Immature natural killer cell (primary cell): Measurements from ENCODE around the gene PABPN1L. TPM values are rescaled to one million over a fixed set of nuclear protein-coding genes. Genes with fewer than 3 reads are reported as not detected.
A peak's percentile ranks its signal among the peaks of the same experiment; 100 is the strongest.

Source experiments
- DNase-seq, 3 donors: peaks; one replicate each; pipeline ENCODE4 v3.0.0; 2022; ENCODE audit warnings: mixed read lengths in 1 of 3
- H3K27ac Mint-ChIP-seq, 6 donors: one replicate each; pipeline ENCODE4 v1.8.0; 2020; ENCODE audit warnings: mixed read lengths in 6 of 6, mild to moderate bottlenecking in 5 of 6, inconsistent platforms in 4 of 6, moderate library complexity in 3 of 6
- H3K27me3 Mint-ChIP-seq, 3 donors: one replicate each; pipeline ENCODE4 v1.8.0; 2020 to 2021; ENCODE audit warnings: low read depth in 3 of 3, mild to moderate bottlenecking in 3 of 3, mixed read lengths in 3 of 3, moderate library complexity in 3 of 3, inconsistent platforms in 1 of 3
- H3K36me3 Mint-ChIP-seq, 3 donors: one replicate each; pipeline ENCODE4 v1.8.0; 2020; ENCODE audit warnings: mixed read lengths in 3 of 3, inconsistent platforms in 2 of 3, mild to moderate bottlenecking in 2 of 3
- H3K4me1 Mint-ChIP-seq, 2 donors: one replicate each; pipeline ENCODE4 v1.8.0; 2020; ENCODE audit warnings: inconsistent platforms in 2 of 2, mild to moderate bottlenecking in 2 of 2, mixed read lengths in 2 of 2, moderate library complexity in 1 of 2
- H3K4me3 Mint-ChIP-seq, 5 donors: one replicate each; pipeline ENCODE4 v1.8.0; 2020; ENCODE audit warnings: mild to moderate bottlenecking in 5 of 5, mixed read lengths in 5 of 5, inconsistent platforms in 3 of 5, moderate library complexity in 3 of 5
- H3K9me3 Mint-ChIP-seq, 6 donors: one replicate each; pipeline ENCODE4 v1.8.0; 2020; ENCODE audit warnings: mild to moderate bottlenecking in 6 of 6, mixed read lengths in 6 of 6, inconsistent platforms in 4 of 6, moderate library complexity in 3 of 6
- polyA plus RNA-seq, 3 donors: library from polyadenylated mRNA; unstranded; fragments of 300-500 nt; fragmentation: Illumina TruSeq; gene quantifications; one replicate each; pipeline ENCODE4 v1.2.3, GENCODE V29; 2021

PABPN1L gene
- polyA plus RNA-seq, 3 donors from 2014 or later = not detected

DNA sequence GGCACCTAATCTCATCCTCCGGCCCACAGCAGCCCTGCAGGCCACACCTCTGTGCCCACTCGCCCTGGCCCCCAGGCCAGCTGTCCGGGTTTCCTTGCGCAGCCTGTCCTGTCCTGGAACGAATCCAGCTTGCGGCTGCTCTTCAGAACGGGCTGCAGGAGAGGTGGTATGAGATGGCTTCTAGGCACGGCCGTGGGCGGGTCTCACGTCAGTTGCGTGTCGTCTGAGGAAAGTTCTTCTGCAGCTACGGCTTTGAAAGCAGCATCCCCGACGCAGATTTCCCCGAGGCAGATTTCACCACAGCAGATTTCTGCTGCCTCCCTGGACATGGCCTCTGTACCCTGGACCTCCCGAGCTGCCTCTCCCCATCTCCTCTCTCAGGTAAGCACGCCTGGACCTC, 27.9 kb downstream of the PABPN1L start:
- Mint-ChIP-seq H3K9me3 (no peaks in the 10 kb centered on the region), H3K36me3 (peaks cover 0 to 7% (median 0%) of the 10 kb centered on the region in 3 donors), H3K27ac (no peak overlapping the region), H3K27me3 (peaks cover 0 to 3% (median 0%) of the 10 kb centered on the region in 3 donors), H3K4me1 (no peaks in the 10 kb centered on the region), H3K4me3 (no peak overlapping the region)
- DNase-seq = no peak

DNA sequence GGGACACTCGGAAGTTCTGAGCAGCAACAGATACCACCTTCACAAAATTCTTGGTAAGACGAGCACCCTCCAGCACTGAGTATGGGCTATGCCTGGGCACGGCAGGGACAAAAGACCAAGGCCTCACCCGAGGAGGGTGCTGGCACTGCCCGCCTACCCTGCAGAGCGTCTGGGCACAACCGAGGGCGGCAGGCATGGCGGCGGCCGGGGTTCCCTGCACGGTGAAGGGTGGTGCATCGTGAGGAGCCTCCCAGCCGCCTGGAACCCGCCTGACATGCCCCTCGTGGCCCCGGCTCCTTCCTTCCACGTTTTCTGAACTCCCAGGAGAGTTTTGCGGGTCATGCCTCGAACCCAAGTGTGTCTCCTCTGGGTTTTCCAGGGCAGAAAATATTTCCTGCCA, 28.7 kb downstream of the PABPN1L start:
- H3K9me3 Mint-ChIP-seq = no peaks in the 10 kb centered on the region
- H3K4me3 Mint-ChIP-seq = no peak overlapping the region
- no peak overlapping the region for H3K27ac Mint-ChIP-seq
- DNase-seq = no peak
- no peaks in the 10 kb centered on the region for H3K4me1 Mint-ChIP-seq
- peaks cover 0 to 3% (median 0%) of the 10 kb centered on the region in 3 donors for H3K27me3 Mint-ChIP-seq
- peaks cover 0 to 3% (median 0%) of the 10 kb centered on the region in 3 donors for H3K36me3 Mint-ChIP-seq

GRCh38 chr16:88836791-88837190, 29.7 kb downstream of the PABPN1L start:
- Mint-ChIP-seq H3K36me3 (peaks cover 0 to 3% (median 0%) of the 10 kb centered on the region in 3 donors), H3K4me3 (no peak overlapping the region), H3K27me3 (peaks cover 0 to 3% (median 0%) of the 10 kb centered on the region in 3 donors), H3K4me1 (no peaks in the 10 kb centered on the region), H3K27ac (no peak overlapping the region), H3K9me3 (no peaks in the 10 kb centered on the region)
- DNase-seq = no peak

DNA sequence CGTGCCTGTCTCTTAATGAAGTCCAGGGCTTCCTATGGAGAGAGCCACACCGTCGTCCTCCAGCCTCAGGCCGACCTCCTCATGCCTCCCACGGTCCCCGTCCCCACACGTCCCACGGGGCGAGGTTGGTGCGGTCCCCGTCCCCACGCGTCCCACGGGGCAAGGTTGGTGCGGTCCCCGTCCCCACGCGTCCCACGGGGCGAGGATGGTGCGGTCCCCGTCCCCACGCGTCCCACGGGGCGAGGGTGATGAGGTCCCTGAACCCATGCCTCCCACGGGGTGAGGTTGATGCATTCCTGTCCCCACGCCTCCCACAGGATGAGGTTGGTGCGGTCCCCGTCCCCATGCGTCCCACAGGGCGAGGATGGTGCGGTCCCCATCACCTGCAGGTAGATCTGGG, 30.6 kb downstream of the PABPN1L start:
- Mint-ChIP-seq H3K4me1 (no peaks in the 10 kb centered on the region), H3K27ac (no peak overlapping the region), H3K36me3 (peaks cover 0 to 3% (median 0%) of the 10 kb centered on the region in 3 donors), H3K27me3 (peaks cover 0 to 3% (median 0%) of the 10 kb centered on the region in 3 donors), H3K4me3 (no peak overlapping the region), H3K9me3 (no peaks in the 10 kb centered on the region)
- no peak for DNase-seq

DNA sequence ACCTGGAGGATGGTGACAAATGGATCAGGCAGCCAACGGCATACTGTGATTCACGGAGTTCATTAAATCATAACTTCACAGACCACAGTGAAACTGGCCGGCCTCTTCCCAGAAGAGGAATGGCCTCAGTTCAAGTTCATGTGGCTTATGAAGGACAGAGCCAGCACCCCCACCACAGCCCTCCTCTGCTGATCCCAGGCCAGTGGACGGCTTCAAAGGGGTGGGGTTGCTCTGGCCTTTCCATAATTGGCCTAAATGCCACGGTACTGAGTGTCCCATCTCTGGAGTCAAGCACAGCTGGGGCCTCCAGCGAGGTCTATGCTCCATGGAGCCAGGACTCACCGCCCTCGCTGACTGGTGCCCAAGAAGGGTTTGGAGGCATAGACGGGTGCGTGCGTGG, 31.1 kb downstream of the PABPN1L start:
- Mint-ChIP-seq H3K27ac (no peak overlapping the region), H3K9me3 (no peaks in the 10 kb centered on the region), H3K36me3 (peaks cover 0 to 3% (median 0%) of the 10 kb centered on the region in 3 donors), H3K4me1 (no peaks in the 10 kb centered on the region), H3K27me3 (peaks cover 0 to 3% (median 0%) of the 10 kb centered on the region in 3 donors), H3K4me3 (no peak overlapping the region)
- no peak for DNase-seq

DNA sequence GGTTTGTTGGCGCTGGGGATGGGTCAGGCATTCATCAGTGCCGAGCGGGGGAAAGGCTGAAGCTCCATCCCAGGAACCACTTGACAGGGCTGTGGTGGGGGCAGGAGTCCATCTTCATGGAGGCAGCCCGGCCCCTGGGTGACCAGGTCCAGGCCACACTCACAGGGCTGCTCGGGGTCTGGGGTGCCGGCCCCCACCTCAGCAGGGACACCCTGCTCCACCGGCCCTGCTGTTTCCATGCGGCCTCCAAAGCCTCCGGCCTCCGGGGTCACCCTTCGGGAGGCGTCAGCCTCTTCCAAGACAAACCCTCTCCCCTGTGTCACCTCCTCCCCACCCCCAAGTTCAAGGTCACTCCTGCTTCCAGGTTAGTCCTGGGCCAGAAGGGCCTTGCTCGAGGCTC, 31.8 kb downstream of the PABPN1L start:
- Mint-ChIP-seq H3K9me3 (no peaks in the 10 kb centered on the region), H3K4me1 (no peaks in the 10 kb centered on the region), H3K36me3 (peaks cover 0 to 3% (median 0%) of the 10 kb centered on the region in 3 donors), H3K4me3 (no peak overlapping the region), H3K27me3 (peaks cover 0 to 3% (median 0%) of the 10 kb centered on the region in 3 donors), H3K27ac (no peak overlapping the region)
- DNase-seq = no peak

GRCh38 chr16:88833086-88833485, 33.4 kb downstream of the PABPN1L start:
- peaks cover 0 to 5% (median 0%) of the 10 kb centered on the region in 3 donors for H3K27me3 Mint-ChIP-seq
- H3K9me3 Mint-ChIP-seq = no peaks in the 10 kb centered on the region
- DNase-seq = no peak
- H3K4me3 Mint-ChIP-seq = no peak overlapping the region
- H3K36me3 Mint-ChIP-seq = peaks cover 0 to 3% (median 0%) of the 10 kb centered on the region in 3 donors
- H3K27ac Mint-ChIP-seq = no peak overlapping the region
- H3K4me1 Mint-ChIP-seq = no peaks in the 10 kb centered on the region

- H3K4me1 Mint-ChIP-seq = no peaks in the 10 kb centered on the region
- no peak overlapping the region for H3K27ac Mint-ChIP-seq
- peaks cover 0 to 3% (median 0%) of the 10 kb centered on the region in 3 donors for H3K36me3 Mint-ChIP-seq
- peaks cover 0 to 3% (median 0%) of the 10 kb centered on the region in 3 donors for H3K27me3 Mint-ChIP-seq
- DNase-seq = no peak
- H3K9me3 Mint-ChIP-seq = no peaks in the 10 kb centered on the region
- H3K4me3 Mint-ChIP-seq = no peak overlapping the region
Observed at GRCh38 chr16:88831838-88832237, 34.6 kb downstream of the PABPN1L start.

- Mint-ChIP-seq H3K36me3 (peaks cover 0 to 3% (median 0%) of the 10 kb centered on the region in 3 donors), H3K9me3 (no peaks in the 10 kb centered on the region), H3K27ac (no peak overlapping the region), H3K27me3 (peaks cover 0 to 2% (median under 1%) of the 10 kb centered on the region in 3 donors), H3K4me1 (no peaks in the 10 kb centered on the region), H3K4me3 (no peak overlapping the region)
- DNase-seq = no peak
Observed at GRCh38 chr16:88830783-88831182, 35.7 kb downstream of the PABPN1L start.

DNA sequence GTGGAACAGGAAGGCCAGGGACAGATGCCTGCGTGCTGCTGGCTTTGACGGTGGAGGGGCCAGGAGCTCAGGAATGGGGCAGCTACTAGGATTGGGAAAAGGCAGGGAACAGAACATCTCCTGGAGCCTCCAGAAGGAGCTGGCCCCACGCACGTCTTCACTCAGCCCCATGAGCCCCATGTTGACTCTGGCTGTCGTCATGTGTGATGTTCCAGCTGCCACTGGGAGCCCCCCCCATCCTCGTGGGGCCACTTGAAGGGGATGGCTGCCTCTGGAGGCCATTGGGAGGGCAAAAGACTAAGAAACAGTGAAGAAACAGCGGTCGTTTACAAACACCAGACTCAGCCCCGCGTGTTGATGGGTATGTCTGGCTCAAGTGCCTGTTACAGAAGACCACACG, 36.2 kb downstream of the PABPN1L start:
- H3K9me3 Mint-ChIP-seq = no peaks in the 10 kb centered on the region
- H3K27me3 Mint-ChIP-seq = peaks cover 0 to 2% (median 2%) of the 10 kb centered on the region in 3 donors
- H3K4me1 Mint-ChIP-seq = no peaks in the 10 kb centered on the region
- peaks cover 0 to 2% (median 0%) of the 10 kb centered on the region in 3 donors for H3K36me3 Mint-ChIP-seq
- no peak for DNase-seq
- H3K27ac Mint-ChIP-seq = peak overlapping the region in 1 of 6 donors; percentile 55
- no peak overlapping the region for H3K4me3 Mint-ChIP-seq

DNA sequence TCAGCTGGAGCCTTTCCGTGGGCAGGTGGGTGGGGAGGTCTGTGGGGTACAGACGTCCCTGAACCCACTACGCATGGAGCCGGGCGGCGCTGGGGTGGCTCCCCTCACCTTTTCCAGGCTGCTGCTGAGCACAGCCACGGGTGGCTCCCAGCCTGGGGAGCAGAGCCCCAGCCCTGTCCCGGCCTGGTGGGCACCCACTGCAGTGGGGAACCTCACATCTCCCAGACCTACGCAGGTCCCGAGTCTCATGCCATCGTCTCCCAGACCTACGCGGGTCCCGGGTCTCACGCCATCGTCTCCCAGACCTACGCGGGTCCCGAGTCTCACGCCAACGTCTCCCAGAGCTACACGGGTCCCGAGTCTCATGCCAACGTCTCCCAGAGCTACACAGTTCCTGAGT, 37.7 kb downstream of the PABPN1L start:
- DNase-seq = no peak
- no peaks in the 10 kb centered on the region for H3K9me3 Mint-ChIP-seq
- no peak overlapping the region for H3K27ac Mint-ChIP-seq

DNA sequence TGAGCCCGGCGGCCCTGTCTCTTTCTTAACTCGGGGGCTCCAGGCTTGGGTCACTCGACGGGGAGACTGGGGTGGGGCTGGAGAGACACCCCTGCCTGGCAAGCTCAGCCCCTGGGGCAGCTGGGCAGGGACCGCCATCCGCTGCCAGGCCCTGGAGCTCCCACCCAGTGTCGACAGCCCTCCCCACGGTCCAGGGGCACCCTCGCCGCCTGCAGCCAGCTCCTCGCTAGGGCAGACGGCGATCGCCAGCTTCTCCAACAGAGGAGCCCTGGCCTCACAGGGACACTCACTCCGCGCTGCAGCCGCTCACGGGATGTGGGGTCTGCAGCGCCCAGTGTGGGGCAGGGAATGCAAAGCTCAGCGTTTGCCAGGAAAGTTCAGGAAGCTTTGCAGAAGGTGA, 38.7 kb downstream of the PABPN1L start:
- Mint-ChIP-seq H3K9me3 (no peaks in the 10 kb centered on the region), H3K4me3 (no peak overlapping the region), H3K4me1 (no peaks in the 10 kb centered on the region), H3K36me3 (peaks cover 0 to 3% (median 0%) of the 10 kb centered on the region in 3 donors), H3K27me3 (peaks cover 0 to 3% (median 2%) of the 10 kb centered on the region in 3 donors), H3K27ac (no peak overlapping the region)
- no peak for DNase-seq

More for the DNA sequence above, 37.7 kb downstream of the PABPN1L start:
- Mint-ChIP-seq H3K4me1 (no peaks in the 10 kb centered on the region), H3K4me3 (no peak overlapping the region), H3K36me3 (no peaks in the 10 kb centered on the region), H3K27me3 (peaks cover 0 to 3% (median 2%) of the 10 kb centered on the region in 3 donors)

DNA sequence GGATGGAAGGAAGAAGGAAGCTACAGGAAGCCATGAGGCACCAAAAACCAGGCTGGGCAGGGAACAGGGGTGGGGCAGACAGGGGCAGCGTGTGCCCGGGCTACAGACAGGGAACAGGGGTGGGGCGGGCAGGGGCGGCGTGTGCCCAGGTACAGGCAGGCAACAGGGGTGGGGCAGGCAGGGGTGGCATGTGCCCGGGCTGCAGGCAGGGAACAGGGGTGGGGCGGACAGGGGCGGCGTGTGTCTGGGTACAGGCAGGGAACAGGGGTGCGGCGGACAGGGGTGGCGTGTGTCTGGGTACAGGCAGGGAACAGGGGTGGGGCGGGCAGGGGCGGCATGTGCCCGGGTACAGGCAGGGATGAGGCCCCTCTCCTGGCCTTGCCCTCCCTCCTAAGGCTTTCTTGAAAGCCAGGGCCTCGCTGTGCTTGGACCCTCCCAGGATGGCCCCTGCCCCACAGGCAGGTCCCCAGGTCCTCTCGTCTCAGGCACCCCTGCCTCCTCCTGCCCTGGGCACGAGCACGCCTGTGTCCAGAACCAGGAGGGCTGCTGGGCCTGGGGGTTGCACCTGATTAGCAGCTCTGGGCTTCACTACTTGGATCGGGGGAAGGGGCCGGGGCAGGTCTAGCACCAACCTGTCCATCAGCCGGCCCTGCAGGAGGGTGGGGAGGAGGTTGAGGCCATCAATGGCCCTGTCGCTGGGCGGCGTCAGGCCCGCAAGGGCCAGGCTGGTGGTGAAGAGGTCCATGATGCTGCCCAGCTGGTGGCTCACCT, 40.2 kb downstream of the PABPN1L start:
- DNase-seq = no peak
- Mint-ChIP-seq H3K27me3 (peaks cover 0 to 3% (median 2%) of the 10 kb centered on the region in 3 donors), H3K9me3 (no peaks in the 10 kb centered on the region), H3K4me3 (no peak overlapping the region), H3K4me1 (no peaks in the 10 kb centered on the region), H3K27ac (no peak overlapping the region), H3K36me3 (peaks cover 0 to 3% (median 0%) of the 10 kb centered on the region in 3 donors)

DNA sequence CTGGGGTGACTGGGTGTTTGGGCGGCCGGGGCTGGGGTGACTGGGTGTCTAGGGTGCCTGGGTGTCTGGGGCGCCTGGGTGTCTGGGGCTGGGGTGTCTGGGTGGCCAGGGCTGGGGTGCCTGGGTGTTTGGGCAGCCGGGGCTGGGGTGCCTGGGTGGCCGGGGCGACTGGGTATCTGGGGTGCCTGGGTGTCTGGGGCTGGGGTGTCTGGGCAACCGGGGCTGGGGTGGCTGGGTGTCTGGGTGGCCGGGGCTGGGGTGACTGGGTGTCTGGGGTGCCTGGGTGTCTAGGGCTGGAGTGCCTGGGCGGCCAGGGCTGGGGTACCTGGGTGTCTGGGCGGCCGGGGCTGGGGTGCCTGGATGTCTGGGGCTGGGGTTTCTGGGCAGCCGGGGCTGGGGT, 41.3 kb downstream of the PABPN1L start:
- H3K4me3 Mint-ChIP-seq = no peak overlapping the region
- no peaks in the 10 kb centered on the region for H3K4me1 Mint-ChIP-seq
- H3K9me3 Mint-ChIP-seq = no peaks in the 10 kb centered on the region
- peaks cover 0 to 3% (median 0%) of the 10 kb centered on the region in 3 donors for H3K36me3 Mint-ChIP-seq
- DNase-seq = no peak
- H3K27me3 Mint-ChIP-seq = peaks cover 0 to 3% (median 2%) of the 10 kb centered on the region in 3 donors
- no peak overlapping the region for H3K27ac Mint-ChIP-seq
